Measurements from ENCODE around the gene HDAC10.
"Not testable (repeated sequence)": the region's sequence is repeated elsewhere in the genome, so short reads cannot be mapped to it uniquely, and the experiment has no call there.

The HDAC10 gene

DNA sequence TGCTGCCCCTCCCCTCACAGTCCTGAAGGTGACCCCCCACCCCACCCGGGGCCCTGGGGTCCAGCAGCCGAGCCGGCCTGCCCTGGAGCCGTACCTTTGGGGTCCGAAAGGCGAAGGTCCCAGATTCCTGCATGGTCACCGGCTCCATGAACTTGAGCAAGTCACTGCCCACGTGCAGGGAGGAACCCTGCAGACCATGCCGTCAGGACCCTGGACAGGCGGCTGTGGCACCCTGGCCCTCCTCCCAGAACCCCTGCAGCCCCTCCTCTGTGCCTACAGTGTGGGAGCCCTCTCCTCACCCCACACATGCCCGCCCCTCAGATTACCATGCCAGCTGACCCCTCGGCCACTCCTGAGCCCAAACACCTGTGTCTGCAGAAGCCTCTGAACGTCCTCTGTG lies 33.4 kb upstream of the HDAC10 start:
- no peak for DNase-seq

DNA sequence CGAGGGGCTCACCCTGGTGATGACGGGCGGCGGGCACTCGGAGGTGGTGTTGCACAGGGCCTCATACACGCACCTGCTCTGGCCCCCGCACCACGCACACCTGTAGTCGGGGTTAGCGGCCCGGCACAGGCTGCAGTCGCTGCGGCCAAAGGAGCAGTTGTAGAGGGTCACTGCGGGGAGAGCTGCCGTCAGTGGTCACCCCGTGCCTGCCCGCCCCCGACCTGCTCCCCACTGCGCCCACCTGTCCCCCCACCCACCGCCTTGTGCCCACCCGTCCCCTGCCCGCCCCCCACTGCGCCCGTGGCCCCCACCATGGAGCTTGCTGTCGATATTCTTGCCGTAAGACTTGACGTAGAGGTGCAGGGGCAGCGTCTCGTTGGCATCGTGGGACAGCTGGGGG lies 32.8 kb upstream of the HDAC10 start:
- no peak for DNase-seq

DNA sequence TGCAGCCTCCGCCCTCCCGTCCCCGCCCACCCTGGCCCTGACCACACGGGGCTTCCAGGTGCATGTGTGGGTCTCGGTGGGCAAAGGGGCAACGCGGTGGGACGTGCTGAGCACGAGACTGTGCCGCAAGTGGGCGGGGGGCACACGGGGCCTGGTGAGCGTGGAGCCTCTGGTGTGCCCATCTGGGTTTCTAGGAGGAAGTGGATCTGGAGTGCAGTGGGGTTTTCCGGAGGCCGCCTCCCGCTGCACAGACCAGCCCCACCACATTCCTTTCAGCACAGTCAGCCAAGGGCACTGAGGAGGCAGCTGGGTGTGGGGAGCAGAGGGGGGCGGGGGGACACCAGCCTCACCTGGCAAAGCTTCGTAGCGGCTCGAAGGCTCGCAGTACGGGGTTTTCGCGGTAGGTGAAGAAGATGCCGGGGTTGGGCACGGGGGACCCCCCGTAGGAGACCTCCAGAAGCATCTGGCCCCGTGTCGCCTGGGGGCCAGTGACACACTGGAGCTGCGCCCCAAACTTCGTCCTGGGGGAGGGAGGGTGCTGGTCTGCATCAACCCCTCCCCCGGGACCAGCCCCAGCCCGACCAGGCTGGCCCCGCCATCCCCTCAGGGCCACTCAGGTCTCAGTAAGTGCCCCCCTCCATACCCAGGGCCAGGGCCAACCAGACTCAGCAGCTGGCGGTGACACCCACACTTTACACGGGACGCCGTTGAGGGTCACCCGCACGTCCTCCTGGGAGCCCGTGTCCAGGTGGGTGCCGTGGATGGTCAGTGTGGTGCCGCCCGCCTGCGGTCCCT lies 31.5 kb upstream of the HDAC10 start:
- peak; percentile 91 for DNase-seq

DNA sequence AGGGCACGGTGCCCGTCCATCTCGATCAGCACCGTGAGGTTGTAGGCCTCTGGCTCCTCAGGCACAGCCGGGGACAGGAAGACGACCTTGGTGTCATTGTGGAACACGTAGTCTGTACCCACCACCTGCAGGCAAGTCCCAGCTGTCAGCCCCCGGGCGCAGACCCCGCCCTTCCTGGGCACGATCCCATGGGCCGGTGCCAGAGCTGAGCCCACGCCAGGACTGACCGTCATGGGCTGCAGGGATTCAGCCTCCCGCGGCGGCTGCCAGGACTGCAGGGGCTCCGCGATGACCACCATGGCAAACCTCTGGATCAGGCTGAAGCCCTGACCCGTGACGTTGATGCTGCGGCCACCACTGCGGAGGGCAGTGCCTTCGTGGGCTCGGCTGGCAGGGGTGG lies 30.9 kb upstream of the HDAC10 start:
- DNase-seq, result no peak

DNA sequence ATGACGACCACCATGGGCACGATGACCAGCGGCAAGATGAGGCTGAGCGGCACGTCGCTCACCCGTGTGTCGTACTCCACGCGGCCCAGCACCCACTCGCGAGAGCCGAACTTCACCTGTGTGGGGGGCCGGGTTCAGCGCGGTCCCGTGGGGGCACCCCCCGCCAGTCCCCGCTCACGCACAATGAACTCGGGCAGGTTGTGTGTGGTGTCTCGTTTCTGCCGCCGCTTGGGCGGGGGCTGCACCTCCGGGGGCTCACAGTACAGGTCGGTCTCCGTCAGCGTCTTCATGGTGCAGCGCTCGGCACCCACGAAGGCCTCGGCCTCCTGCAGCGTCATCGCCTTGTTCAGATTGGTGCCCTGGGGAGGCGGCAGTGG lies 30.3 kb upstream of the HDAC10 start:
- no peak for DNase-seq

DNA sequence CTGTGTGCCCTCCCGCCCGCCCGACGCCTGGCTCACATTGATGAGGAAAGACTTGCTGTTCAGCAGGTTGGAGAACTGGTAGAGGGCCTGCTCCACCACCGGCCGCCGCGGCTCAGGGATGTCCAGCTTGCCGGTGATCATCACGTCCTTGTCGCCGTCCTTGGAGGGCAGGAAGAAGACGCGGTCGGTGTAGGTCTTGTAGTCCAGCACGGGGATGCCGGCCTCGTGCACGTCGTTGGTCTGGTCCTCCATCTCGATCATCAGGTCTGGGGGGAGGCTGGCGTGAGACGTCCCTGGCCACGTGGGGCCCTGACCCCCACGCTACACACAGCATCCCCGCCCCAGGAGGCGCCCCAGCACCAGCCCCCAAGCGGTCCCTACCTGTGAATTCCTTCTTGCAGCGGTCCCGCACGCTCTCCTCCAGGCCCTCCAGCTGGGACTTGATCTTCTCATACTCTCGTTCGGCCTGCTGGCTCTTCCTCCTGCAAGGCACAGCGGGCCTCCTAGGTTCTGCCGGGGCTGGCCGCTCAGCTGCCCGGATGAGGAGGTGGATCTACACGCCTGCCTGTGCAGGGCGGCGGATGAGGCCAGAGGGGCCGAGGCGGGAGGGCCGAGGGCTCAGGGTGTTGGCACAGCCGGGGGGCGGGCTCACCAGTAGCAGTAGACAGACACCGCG lies 29.8 kb upstream of the HDAC10 start:
- DNase-seq, result no peak

DNA sequence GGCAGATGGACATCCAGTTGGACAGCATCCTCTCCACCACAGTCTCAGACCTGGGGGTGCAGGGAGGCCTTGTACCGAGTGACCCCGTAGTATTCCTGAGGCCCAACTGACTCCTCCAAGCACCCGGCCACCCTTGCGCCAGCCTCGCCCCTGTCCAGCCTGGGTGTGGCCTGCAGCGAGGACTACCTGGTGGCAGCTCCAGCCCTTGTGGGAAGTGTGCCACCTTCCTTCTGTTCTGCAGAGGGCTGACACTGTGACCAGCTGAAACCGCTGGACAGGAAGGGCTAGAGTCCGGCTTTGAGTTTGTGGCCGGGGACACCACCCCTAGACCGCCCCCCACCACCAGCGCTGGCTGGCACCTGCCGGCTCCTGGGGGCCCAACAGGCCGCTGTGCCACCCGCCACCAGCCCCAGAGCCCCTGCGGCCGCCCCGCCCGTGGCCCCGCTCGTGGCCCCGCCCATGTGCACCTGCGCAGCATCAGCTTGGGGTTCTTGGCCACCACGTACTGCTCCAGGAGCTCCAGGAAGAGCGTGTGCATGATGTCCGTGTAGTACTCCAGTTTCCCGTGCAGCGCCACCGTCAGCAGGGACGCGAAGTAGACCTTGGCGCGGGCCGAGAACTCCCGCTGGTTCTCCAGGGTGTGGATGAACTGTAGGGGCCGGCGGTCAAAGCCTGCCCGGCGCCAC lies 29.1 kb upstream of the HDAC10 start:
- no peak for DNase-seq

DNA sequence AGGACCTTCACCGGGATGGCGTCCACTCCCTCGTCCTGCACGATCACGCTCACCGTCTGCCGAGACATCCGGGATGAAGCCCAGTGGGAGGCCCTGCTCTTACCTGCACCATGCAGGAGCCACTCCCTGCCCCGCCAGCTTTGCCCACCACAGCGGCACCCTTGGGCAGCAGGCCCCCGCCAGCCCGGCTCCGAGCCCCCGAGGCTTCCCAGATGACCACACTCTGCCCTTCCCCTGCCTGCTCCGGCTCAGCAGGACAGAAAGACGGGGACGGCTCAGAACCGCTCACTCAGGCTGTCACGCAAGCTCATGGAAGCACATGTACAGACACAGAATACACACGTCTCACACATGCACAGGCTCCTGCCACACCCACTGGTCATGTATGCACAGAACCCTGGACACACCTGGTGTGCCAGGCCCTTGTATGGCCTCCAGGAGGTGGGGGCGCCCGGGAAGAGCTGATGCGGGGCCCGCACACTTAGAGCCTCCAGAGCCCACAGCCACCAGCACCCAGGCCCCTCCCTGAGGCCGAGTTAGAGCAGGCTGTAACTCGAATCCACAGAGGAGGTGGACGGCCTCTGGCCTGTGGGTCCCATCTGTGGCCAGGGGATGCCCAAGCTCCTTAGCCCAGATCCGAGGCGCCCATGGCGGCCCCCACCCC lies 28.0 kb upstream of the HDAC10 start:
- no peak for DNase-seq

DNA sequence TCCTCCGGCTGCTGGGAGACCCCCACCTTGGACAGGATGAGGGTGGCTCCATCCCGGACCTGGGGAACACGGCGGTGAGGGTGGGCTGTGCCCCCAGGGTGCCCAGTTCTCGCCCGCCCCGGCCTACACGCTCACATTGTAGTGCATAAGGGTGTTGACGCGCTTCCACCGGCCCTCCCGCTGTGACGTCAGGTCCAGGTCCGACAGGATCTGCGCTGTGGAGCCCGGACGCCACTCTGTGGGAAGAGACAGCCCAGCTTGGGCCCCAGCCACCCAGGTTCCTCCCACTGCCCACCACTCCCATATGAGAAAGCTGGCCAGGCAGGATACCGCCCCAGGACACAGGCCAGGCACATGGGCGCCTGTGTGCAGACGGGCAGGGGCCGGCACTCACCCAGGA lies 27.4 kb upstream of the HDAC10 start:
- DNase-seq, result no peak

DNA sequence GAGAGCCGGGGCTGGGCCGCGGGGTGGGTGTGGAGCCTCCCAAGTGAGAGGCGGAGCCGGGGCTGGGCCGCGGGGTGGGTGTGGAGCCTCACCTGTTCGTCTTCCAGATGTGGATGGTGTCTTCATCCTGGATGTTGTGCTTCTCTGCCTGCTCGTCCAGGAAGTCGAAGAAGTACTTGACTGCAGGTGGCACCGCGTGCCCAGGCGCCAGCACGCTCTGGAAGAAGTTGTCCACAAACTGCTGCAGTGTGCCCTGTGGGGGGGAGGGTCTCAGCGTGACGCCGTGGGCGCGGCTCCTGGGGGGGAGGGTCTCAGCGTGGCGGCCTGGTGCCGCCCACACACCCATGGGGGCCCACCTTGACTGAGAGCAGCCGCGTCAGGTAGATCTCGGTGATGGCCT lies 26.7 kb upstream of the HDAC10 start:
- DNase-seq, result no peak

DNA sequence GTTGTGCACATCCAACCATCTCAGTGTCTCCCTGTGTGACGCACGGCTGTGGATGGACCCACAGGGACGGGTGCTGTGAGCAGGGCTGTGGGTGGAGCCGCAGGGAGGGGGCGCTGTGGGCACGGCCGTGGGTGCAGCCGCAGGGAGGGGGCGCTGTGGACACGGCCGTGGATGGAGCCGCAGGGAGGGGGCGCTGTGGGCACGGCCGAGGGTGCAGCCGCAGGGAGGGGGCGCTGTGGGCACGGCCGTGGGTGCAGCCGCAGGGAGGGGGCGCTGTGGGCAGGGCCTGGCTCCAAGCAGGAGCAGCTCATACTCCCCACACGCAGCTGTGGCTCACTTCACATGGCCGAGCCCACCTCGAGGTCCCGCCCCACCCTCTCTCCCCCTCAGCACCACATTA lies 25.1 kb upstream of the HDAC10 start:
- no peak for DNase-seq

DNA sequence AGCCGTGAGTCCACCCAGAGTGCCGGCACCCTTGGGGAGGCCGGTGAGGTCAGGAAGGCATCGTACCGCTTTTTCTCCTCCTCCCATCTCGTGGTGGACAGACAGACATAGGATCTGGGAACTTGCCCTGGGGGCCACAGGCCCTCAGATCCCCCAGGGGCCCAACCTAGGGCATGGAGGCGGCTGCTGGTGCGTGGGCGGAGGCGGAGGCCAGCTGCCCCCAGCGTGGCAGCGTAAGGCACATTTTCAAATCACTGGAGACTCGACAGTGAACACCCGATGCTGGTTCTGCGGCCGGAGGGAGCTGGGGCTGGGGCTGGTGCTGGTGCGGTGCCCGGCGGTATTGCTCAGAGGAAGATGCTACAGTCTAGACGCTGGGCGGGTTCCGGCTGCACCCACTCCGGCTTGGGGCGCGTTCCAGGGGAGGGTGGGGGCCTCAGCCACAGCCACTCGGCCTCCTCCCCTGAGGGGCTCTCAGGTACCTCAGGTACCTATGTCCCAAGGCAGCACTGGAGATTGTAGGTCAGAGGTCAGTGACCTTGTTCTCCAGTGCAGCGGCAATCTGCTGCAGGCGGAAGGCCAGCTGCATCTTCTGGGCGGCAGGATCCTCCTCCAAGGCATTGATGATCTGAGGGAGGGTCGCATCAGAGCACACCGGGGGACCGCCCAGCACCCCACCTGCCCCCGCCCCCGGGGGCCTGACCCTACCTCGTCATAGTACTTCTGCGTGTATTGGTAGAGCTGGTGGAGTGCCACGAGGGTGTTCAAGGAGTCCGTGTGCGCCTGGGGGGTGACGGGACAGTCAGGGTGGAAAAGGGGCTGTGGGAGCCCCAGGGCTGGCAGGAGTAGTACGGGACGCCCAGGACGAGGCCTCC lies 24.4 kb upstream of the HDAC10 start:
- no peak for DNase-seq

DNA sequence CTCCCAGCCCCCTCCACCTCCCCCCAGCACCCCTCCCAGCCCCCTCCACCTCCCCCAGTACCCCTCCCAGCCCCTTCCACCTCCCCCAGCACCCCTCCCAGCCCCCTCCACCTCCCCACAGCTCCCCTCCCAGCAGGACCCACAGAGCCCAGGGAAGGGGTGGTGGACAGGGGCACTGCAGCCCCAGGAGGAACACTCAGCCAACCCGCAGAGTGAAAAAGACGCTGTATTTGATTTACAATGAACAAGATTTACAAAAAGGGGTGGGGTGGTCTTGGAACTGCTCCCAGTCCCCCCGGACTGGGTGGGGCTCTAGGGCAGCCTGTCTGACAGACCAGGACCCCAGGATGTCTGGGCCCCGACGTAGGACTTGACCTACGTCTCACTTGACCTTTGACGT lies 23.7 kb upstream of the HDAC10 start:
- DNase-seq, result no peak

DNA sequence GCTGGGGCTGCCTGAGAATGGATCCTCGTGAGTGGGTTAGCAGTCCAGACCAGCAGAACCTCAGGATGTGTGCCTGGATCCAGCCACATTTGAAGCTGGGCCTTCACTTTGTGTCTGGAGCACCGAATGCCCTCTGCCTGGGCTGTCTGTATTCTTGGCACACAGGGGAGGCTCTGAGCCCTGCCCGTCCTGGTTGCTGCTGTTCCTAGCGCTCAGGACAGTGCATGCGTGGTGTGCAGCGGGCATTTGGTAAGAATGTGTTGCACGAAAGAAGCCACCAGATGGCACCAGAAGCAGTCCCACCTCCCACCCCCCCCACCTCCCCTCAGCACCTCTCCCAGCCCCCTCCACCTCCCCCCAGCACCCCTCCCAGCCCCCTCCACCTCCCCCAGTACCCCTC lies 23.2 kb upstream of the HDAC10 start:
- DNase-seq, result no peak

DNA sequence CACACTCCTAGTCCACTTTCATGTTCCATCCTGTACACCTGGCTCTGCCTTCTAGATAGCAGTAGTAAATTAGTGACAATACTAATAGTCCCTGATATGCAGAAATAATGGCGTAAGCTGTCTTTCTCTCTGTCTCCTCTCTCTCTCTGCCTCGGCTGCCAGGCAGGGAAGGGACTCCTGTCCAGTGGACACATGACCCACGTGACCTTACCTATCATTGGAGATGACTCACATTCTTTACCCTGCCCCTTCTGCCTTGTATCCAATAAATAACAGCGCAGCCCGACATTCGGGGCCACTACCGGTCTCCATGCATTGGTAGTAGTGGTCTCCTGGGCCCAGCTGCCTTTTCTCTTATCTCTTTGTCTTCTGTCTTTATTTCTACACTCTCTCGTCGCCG lies 22.7 kb upstream of the HDAC10 start:
- DNase-seq, result not testable (repeated sequence)

DNA sequence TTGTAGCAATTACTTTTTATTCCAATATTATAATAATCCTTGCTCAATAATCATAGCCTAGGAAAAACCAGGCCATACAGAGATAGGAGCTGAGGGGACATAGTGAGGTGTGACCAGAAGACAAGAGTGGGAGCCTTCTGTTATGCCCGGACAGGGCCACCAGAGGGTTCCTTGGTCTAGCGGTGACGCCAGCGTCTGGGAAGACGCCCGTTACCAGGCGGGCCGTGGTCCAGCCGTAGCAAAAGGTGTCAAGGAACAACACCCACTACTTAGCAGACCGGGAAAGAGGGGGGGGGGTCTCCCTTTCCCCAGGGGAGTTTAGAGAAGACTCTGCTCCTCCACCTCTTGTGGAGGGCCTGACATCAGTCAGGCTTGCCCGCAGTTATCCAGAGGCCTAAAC lies 22.3 kb upstream of the HDAC10 start:
- not testable (repeated sequence) for DNase-seq

DNA sequence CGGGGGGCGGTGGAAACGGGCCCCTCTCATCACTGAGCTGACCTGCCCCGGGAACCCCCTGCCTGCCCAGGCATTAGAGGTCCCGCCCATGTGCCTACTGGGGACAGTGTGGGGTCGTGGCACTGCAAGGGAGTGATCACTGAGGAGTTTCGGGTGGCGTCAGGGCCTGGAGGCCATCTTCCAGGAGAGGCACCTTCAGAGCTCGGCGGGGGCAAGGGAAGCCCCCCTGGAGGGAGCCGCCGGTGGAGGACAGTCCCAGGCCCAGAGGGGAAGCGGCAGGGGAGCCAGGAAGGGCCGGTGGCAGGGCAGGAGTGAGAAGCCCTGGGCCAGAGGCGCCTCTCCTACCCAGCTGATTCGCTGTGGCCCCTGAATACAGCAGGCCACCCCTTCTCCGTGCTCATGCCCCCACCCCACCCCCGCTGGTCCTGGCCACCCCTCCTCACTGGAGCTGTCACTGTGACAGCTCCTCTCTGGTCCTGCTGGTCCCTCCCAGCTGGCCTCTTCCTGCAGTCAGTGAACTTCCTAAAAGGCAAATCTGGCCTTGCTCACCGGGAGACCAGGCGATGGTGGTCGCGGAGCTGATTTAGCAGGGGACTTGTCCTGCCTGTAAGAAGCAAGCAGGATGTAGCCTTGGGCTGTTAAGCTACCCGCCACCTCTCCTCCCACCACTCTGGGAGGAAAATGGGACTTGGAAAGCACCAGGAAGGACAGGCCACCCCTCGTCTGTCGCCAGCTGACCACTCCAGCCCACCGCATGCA lies 21.2 kb upstream of the HDAC10 start:
- DNase-seq, result no peak

DNA sequence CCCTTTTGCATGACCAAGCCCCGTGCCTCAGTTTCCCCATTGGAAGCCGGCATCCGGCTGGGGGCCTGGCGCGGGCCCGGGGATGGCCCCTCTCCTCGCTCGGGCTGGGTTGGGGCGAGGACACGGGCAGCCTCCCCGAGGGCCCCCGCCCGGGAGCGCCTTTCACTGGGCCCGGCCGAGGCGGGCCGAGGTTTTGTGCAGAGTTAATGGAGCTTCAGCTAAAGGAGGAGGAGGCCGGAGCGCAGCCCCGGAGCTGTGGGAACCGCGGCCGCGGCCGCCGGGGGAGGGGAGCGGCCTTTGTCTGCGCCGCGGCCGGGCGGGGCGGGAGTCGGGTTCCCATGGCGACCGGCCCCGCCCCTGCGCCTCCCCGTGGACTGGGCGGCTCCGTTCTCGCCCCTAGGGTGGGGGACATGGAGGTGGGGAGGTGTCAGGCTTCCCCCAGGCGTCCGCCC lies 20.5 kb upstream of the HDAC10 start:
- DNase-seq, result peak; percentile 80

DNA sequence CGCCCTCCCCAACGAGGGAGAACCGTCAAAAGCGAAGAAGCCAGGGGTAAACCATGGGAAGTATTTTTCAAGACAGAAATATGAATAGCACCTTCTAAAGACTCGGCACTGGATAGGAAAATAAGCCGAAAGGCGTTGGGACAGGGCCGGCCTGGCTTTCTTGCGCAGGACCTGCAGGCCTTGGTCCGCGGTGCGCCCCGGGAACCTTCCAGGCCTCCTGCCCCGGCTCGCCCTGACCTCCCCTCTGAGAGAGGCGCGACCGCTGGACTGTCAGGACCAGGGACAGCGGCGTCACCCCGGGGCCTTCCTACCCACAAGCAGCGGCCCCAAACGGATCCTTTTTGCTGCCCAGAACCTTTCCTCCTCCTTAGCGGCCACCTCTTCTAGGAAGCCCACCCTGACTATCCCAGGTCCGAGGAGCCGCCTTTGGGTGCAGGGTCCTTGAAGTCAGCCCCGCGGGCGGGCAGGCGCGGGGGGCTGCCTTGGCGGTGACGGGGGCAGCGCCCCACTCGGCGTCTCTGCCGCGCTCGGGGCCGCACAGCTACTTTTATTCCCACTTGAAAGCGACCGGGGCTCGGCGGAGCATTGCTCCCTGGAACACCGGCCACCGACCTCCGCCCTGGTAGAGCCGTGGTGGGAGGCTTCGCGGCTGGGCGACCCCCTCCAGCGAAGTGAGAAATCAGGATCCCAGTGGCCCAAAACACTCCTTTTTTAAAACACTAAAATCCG lies 19.8 kb upstream of the HDAC10 start:
- DNase-seq, result peak; percentile 91

DNA sequence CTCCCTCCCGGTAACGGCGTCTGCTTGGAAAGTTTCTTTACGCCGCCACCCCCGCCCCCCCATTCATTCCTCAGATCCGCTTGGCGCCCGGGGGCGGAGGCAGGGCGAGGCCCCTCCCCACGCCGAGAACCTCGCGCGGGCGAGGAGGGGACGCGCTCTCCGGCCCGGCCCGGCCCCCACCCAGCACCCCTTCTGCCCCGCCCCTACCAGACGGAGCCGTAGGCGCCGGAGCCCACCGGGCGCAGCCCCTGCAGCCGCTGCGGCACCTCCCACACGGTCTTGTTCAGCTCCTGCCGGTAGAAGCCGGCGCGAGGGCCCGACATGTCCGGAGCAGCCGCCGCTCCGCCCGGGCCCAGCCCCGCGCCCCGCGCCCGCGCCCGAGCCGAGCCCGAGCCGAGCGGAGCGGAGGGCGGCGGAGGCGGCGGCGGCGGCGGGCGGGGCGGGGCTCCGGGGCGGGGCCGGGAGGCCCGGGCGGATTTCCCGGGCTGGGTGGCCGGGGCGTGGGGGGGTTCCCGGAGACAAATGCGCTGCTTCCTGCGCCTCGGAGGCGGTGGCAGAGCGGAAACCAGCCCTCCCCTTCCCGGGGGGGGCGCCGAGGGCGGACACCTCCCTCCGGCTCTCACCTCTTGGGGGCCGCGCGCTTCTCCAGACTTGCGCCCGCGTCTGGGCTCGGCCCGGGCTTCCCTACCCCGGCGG lies 19.1 kb upstream of the HDAC10 start, which contains the start of gene MAPK11:
TSS of gene MAPK11 (minus strand) at position 411 of the 696 bp plus-strand sequence. CDS start at position 323, 88 bp downstream.
- DNase-seq, result no peak

Measured in islet precursor cell (in vitro differentiated cells).